DND-41 (cell line): Measurements from ENCODE around the gene OAS1.

Experiments
- CTCF ChIP-seq: IDR thresholded peaks from 2 replicates; pipeline ENCODE4 v1.5.1; 2012; ENCODE audit warnings: borderline replicate concordance, low read length, moderate library complexity, mild to moderate bottlenecking; ENCODE audit not compliant: poor library complexity, severe bottlenecking; ENCODE audit errors: extremely low read depth
- EZH2 ChIP-seq: IDR thresholded peaks from 3 replicates; pipeline ENCODE4 v1.6.1; 2012; ENCODE audit warnings: borderline replicate concordance, low read depth, mild to moderate bottlenecking, moderate library complexity, low read length, inconsistent platforms; ENCODE audit not compliant: severe bottlenecking

- TF ChIP-seq EZH2, result no peak
- TF ChIP-seq CTCF, result no peak
Observed at GRCh38 chr12:112905451-112906089, 1.2 kb upstream of the OAS1 start.
